Large intestine (tissue), 3 donors: ENCODE results near the gene GMIP. TPM values are rescaled to one million over a fixed set of nuclear protein-coding genes. Genes with fewer than 3 reads are reported as not detected.

ENCODE experiments used
- DNase-seq, 2 donors: peaks; one replicate each; pipeline versions ENCODE4 v3.0.0 to v3.0.0-alpha.2; 2013
- H3K27ac ChIP-seq: one replicate; pipeline ENCODE4 v1.5.1; 2013; ENCODE audit warnings: low read length
- H3K27me3 ChIP-seq: 2 replicates; pipeline ENCODE4 v1.6.1; 2013; ENCODE audit warnings: low read length; ENCODE audit not compliant: control insufficient read depth, insufficient read depth
- H3K36me3 ChIP-seq: 2 replicates; pipeline ENCODE4 v1.6.1; 2013; ENCODE audit warnings: low read length; ENCODE audit not compliant: control insufficient read depth, insufficient read depth
- H3K4me1 ChIP-seq: one replicate; pipeline ENCODE4 v1.6.1; 2013; ENCODE audit warnings: low read length; ENCODE audit not compliant: control insufficient read depth, insufficient read depth
- H3K4me3 ChIP-seq: one replicate; pipeline ENCODE4 v1.5.1; 2013; ENCODE audit warnings: low read length
- H3K9me3 ChIP-seq: one replicate; pipeline ENCODE4 v1.6.1; 2013; ENCODE audit warnings: mild to moderate bottlenecking, low read depth, low read length, moderate library complexity; ENCODE audit not compliant: control insufficient read depth
- WGBS: methylation state at CpG from one replicate; pipeline ENCODE4 v1.1.5; 2013; ENCODE audit warnings: low lambda C conversion rate; ENCODE audit not compliant: insufficient coverage; 5-methylcytosine and 5-hydroxymethylcytosine counted together
- polyA plus RNA-seq: library from polyadenylated mRNA; unstranded; fragments of 120-200 nt; gene quantifications from one replicate; pipeline ENCODE4 v1.2.1, GENCODE V29; 2013

The GMIP gene
- polyA plus RNA-seq, 1 donor, result 7.7 TPM

DNA sequence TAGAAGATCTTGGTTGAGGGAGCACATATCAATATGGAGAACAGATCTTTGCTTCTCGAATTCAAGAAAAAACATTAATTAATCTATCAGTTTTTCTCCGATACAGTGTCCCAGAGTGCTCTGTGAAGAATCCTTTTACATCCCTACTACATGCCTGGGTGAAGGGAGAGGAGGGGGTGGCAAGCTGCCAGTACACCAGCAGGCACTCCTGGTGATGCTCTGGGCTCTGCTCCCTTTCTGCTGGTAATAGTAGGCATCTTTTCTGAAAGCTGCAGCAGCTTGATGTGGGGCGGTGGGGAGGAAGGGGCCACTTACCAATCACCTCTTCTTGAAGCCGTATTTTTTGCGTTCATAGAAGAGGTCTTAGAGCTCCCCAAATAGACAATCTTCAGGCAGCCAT lies 55.7 kb downstream of the GMIP start:
- Histone ChIP-seq H3K36me3 (no peaks in the 10 kb centered on the region), H3K9me3 (no peaks in the 10 kb centered on the region), H3K27me3 (no peaks in the 10 kb centered on the region), H3K4me1 (peaks cover 3% of the 10 kb centered on the region), H3K4me3 (no peak overlapping the region), H3K27ac (no peak overlapping the region)
- no peak for DNase-seq
- 100% methylated on average over 2 of the region's 5 CpGs for WGBS

DNA sequence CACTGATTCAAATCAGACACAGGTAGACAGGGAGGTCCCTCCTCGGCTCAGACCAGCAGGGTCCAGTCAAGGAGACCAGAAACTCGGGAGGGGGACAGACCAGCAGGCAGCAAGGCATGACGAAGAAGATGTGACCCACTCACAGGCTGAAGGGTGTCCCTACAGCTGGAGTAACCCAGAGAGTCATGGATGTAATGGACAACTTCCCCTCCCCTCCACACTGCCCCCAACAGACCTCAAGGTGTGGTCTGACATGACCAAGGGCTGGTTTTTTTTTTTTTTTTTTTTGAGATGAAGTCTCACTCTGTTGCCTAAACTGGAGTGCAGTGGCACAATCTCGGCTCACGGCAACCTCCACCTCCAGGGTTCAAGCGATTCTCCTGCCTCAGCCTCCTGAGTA lies 59.1 kb downstream of the GMIP start:
- Histone ChIP-seq H3K36me3 (no peaks in the 10 kb centered on the region), H3K4me1 (peaks cover 5% of the 10 kb centered on the region), H3K4me3 (no peak overlapping the region), H3K27ac (no peak overlapping the region), H3K27me3 (no peaks in the 10 kb centered on the region), H3K9me3 (no peaks in the 10 kb centered on the region)
- WGBS, result no CpG with 5 or more reads among the region's 6 CpGs
- DNase-seq, result no peak

DNA sequence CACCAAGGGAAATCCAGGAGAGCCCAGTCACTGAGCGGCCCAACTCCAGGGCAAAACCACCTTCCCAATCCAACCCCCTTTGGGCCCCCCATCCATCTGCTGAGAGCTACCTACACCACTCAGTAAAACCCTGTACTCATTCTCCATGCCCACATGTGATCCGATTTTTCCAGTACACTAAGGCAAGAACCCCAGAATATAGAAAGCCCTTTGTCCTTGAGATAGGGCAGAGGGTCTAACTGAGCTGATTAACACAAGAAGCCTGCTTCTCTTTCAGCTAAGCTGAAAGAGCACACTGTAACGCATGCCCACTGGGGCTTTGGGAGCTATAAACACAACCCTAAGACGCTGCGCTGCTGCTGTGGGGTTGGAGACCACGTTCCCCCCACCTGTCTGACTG lies 61.0 kb downstream of the GMIP start:
- Histone ChIP-seq H3K27me3 (no peaks in the 10 kb centered on the region), H3K36me3 (no peaks in the 10 kb centered on the region), H3K9me3 (no peaks in the 10 kb centered on the region), H3K27ac (no peak overlapping the region), H3K4me1 (peaks cover 5% of the 10 kb centered on the region), H3K4me3 (no peak overlapping the region)
- no peak for DNase-seq
- WGBS, result no CpG with 5 or more reads among the region's 6 CpGs

DNA sequence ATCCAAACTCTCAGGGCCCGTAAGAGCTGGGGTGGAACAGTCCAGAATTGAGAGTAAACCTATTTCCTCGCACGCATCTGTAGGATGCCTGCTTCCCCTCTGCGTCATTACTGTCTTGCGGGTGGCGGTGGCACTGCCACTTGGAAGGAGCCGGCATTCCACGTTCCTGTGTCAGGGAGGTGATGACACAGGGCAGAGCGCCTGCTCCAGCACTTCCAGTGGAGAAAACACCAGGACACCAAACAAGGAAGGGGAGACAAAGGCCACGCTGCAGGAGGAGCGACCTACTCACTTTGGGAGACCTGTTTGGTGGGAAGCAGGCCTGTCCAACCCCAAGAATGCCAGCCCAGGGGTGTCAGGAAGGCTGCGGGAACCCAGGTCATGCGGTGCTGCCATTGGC lies 62.1 kb downstream of the GMIP start:
- no peaks in the 10 kb centered on the region for H3K36me3 ChIP-seq
- whole genome bisulfite sequencing, result no CpG with 5 or more reads among the region's 13 CpGs
- no peaks in the 10 kb centered on the region for H3K9me3 ChIP-seq
- no peak overlapping the region for H3K4me3 ChIP-seq
- DNase-seq, result no peak
- no peaks in the 10 kb centered on the region for H3K27me3 ChIP-seq
- H3K27ac ChIP-seq, result no peak overlapping the region
- H3K4me1 ChIP-seq, result peaks cover 5% of the 10 kb centered on the region

DNA sequence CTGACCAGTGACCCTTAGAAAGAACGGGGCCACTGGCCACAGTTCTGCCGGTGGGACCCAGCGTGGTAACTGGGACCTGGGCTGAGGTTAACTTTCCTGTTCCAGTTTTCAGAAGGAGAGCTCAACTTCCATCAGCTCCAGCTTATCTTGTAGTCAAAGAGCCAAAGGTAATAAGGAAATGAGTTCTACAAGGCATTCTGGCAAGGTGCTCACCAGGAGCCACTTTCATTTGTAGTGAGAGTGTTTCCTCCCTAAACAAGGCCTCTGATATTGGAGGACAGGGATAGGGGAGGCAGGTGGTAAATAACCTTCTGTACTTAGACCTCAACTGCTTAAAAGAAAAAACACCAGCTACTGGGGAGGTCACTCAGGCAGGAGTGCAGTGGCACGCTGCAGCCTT lies 63.0 kb downstream of the GMIP start:
- no peaks in the 10 kb centered on the region for H3K27me3 ChIP-seq
- peaks cover 5% of the 10 kb centered on the region for H3K4me1 ChIP-seq
- no peak overlapping the region for H3K4me3 ChIP-seq
- H3K27ac ChIP-seq, result no peak overlapping the region
- DNase-seq, result peak in 1 of 2 donors; percentile 60
- H3K9me3 ChIP-seq, result no peaks in the 10 kb centered on the region
- H3K36me3 ChIP-seq, result no peaks in the 10 kb centered on the region
- WGBS, result no CpG with 5 or more reads among the region's 4 CpGs

DNA sequence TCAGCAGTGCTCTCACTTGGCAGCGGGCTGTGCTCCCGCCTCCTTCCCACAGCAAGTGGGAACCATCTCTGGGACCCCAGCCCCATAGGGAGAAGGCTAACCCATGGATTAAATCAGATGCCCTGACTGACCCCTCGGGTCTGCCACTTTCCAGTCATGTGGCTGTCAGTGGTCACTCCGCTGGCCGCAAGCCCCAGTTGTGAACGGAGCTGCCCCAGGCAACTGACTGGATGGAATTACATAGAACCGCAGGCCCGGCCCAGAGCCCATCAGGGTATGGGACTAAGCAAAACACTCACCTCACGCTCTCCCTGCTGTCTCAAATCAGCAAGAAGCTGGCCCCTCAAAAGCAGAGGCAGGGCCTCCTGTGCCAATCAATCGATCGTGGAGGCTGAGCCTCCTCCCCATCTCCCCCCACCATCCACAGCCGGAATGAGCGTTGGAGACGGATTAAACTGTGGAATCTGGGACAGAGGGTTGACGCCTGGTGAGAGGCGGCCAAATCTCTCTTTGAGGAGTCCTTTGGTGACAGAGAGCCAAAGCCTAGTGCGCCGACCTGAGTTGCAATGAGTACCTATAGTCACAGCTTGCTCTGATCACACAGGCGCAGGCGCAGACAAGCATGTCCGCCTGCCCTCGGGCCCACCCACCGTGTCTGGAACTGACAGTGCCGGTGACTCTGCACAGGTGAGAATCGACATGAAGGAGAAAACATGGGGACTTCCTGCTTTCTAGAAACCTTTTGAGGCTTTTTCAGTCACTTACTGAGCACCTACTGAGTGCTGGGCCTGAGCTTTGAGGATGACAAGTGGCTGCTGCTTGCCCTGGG lies 63.7 kb downstream of the GMIP start:
- no CpG with 5 or more reads among the region's 25 CpGs for WGBS
- no peak overlapping the region for H3K27ac ChIP-seq
- no peak overlapping the region for H3K4me3 ChIP-seq
- no peaks in the 10 kb centered on the region for H3K27me3 ChIP-seq
- DNase-seq, result no peak
- peaks cover 5% of the 10 kb centered on the region for H3K4me1 ChIP-seq
- no peaks in the 10 kb centered on the region for H3K9me3 ChIP-seq
- no peaks in the 10 kb centered on the region for H3K36me3 ChIP-seq

Other genes starting within 250 kb of the GMIP start
- 46.8 TPM for gene GATAD2A, start 238.0 kb downstream of the GMIP start, polyA plus RNA-seq
- 1.2 TPM for gene TSSK6, start 128.1 kb downstream of the GMIP start, polyA plus RNA-seq
- gene NDUFA13, start 127.4 kb downstream of the GMIP start, polyA plus RNA-seq, result 219 TPM
- gene YJEFN3, start 114.7 kb downstream of the GMIP start, polyA plus RNA-seq, result 9.5 TPM
- gene CILP2, start 105.4 kb downstream of the GMIP start, polyA plus RNA-seq, result 0.09 TPM
- gene PBX4, start 25.0 kb downstream of the GMIP start, polyA plus RNA-seq, result 2.3 TPM
- gene LPAR2, start 15.4 kb downstream of the GMIP start, polyA plus RNA-seq, result 11.9 TPM
- 54.1 TPM for gene ATP13A1, start 20.0 kb upstream of the GMIP start, polyA plus RNA-seq
- 9.1 TPM for gene ZNF101, start 25.2 kb upstream of the GMIP start, polyA plus RNA-seq
- 8.1 TPM for gene ZNF14, start 89.5 kb upstream of the GMIP start, polyA plus RNA-seq
- 27.1 TPM for gene ZNF506, start 178.1 kb upstream of the GMIP start, polyA plus RNA-seq
- gene ZNF253, start 222.2 kb upstream of the GMIP start, polyA plus RNA-seq, result 15.6 TPM